DND-41 (cell line): Measurements from ENCODE around the gene RASA2.
A peak's percentile ranks its signal among the peaks of the same experiment; 100 is the strongest.

ENCODE experiments used
- ATAC-seq: fragments of 200-7000 bp; cut with Tn5 transposase; 3 replicates; pipeline ENCODE4 v1.9.1; 2021; ENCODE audit warnings: low read depth; ENCODE audit not compliant: insufficient read depth
- DNase-seq: peaks from one replicate; pipeline ENCODE4 v3.0.0-alpha.2; 2020
- H2AFZ ChIP-seq: 2 replicates; pipeline ENCODE4 v1.6.0; 2012; ENCODE audit warnings: low read depth, low read length
- H3K27ac ChIP-seq: 2 replicates; pipeline ENCODE4 v1.5.1; 2012; ENCODE audit warnings: low read length, inconsistent platforms
- H3K27me3 ChIP-seq: fragments of 200-600 bp; sonication (generic); 2 replicates; pipeline ENCODE4 v1.6.0; 2012; ENCODE audit warnings: low read length, mild to moderate bottlenecking, inconsistent platforms; ENCODE audit not compliant: insufficient read depth, poor library complexity
- H3K36me3 ChIP-seq: 2 replicates; pipeline ENCODE4 v1.5.1; 2012; ENCODE audit warnings: low read length, inconsistent platforms; ENCODE audit not compliant: insufficient read depth
- H3K4me1 ChIP-seq: 2 replicates; pipeline ENCODE4 v1.5.1; 2012; ENCODE audit warnings: mild to moderate bottlenecking, low read length; ENCODE audit not compliant: insufficient read depth
- H3K4me2 ChIP-seq: 2 replicates; pipeline ENCODE4 v1.6.0; 2012; ENCODE audit warnings: mild to moderate bottlenecking, moderate library complexity, low read length, inconsistent platforms; ENCODE audit not compliant: insufficient read depth
- H3K4me3 ChIP-seq, 2 experiments: fragments of 200-600 bp in 1 of 2; shearing (Covaris generic) in 1 of 2; 2 replicates each; pipeline ENCODE4 v1.5.1; 2012 to 2016; ENCODE audit warnings: inconsistent platforms in 2 of 2, low read length in 2 of 2, mild to moderate bottlenecking in 2 of 2, low read depth in 1 of 2, moderate library complexity in 1 of 2
- H3K79me2 ChIP-seq: 2 replicates; pipeline ENCODE4 v1.6.0; 2012; ENCODE audit warnings: low read length, inconsistent platforms; ENCODE audit not compliant: insufficient read depth
- H3K9ac ChIP-seq: 2 replicates; pipeline ENCODE4 v1.6.0; 2012; ENCODE audit warnings: low read depth, mild to moderate bottlenecking, inconsistent platforms, low read length, moderate library complexity
- H3K9me3 ChIP-seq: 2 replicates; pipeline ENCODE4 v1.5.1; 2012; ENCODE audit warnings: low read length, moderate library complexity, mild to moderate bottlenecking, inconsistent platforms; ENCODE audit not compliant: insufficient read depth, severe bottlenecking
- H4K20me1 ChIP-seq: 2 replicates; pipeline ENCODE4 v1.6.0; 2012; ENCODE audit warnings: low read length; ENCODE audit not compliant: insufficient read depth
- CTCF ChIP-seq: IDR thresholded peaks from 2 replicates; pipeline ENCODE4 v1.5.1; 2012; ENCODE audit warnings: borderline replicate concordance, low read length, moderate library complexity, mild to moderate bottlenecking; ENCODE audit not compliant: poor library complexity, severe bottlenecking; ENCODE audit errors: extremely low read depth
- EZH2 ChIP-seq: IDR thresholded peaks from 3 replicates; pipeline ENCODE4 v1.6.1; 2012; ENCODE audit warnings: borderline replicate concordance, low read depth, mild to moderate bottlenecking, moderate library complexity, low read length, inconsistent platforms; ENCODE audit not compliant: severe bottlenecking

Gene RASA2

GRCh38 chr3:141507392-141508066, 20.7 kb downstream of the RASA2 start:
- peaks cover 100% of the 10 kb centered on the region for H3K79me2 ChIP-seq
- TF ChIP-seq CTCF (no peak), EZH2 (no peak)
- no peak overlapping the region for H3K4me3 ChIP-seq
- DNase-seq (no peak), ATAC-seq (peak; percentile 31; the same call in 2 of the 3 replicates)
- no peak overlapping the region for H3K4me2 ChIP-seq
- peak overlapping the region; percentile 15; the same call in 1 of the 2 replicates for H3K27ac ChIP-seq
- H3K4me1 ChIP-seq = no peaks in the 10 kb centered on the region
- H3K9me3 ChIP-seq = no peaks in the 10 kb centered on the region
- peaks cover 41% of the 10 kb centered on the region for H3K36me3 ChIP-seq
- no peak overlapping the region for H3K9ac ChIP-seq
- H3K27me3 ChIP-seq = no peaks in the 10 kb centered on the region
- H2AFZ ChIP-seq = no peak overlapping the region
- peaks cover 59% of the 10 kb centered on the region for H4K20me1 ChIP-seq

GRCh38 chr3:141508067-141508436, 21.2 kb downstream of the RASA2 start:
- Histone ChIP-seq H2AFZ (no peak overlapping the region), H3K79me2 (peaks cover 99% of the 10 kb centered on the region)
- TF ChIP-seq EZH2 = no peak
- TF ChIP-seq CTCF = no peak

GRCh38 chr3:141511361-141511760, 24.5 kb downstream of the RASA2 start:
- Histone ChIP-seq H2AFZ (no peak overlapping the region), H3K9me3 (no peaks in the 10 kb centered on the region), H3K27me3 (no peaks in the 10 kb centered on the region), H3K4me3 (no peak overlapping the region), H4K20me1 (peaks cover 30% of the 10 kb centered on the region; the same call in 1 of the 2 replicates), H3K4me1 (no peaks in the 10 kb centered on the region), H3K79me2 (peaks cover 81% of the 10 kb centered on the region), H3K36me3 (peaks cover 52% of the 10 kb centered on the region), H3K4me2 (no peak overlapping the region), H3K27ac (no peak overlapping the region), H3K9ac (no peak overlapping the region)
- no peak for ATAC-seq
- DNase-seq = no peak
- TF ChIP-seq EZH2 (no peak), CTCF (no peak)

More at GRCh38 chr3:141508067-141508436, 21.2 kb downstream of the RASA2 start:
- Histone ChIP-seq H3K4me2 (no peak overlapping the region), H3K27me3 (no peaks in the 10 kb centered on the region), H3K9me3 (no peaks in the 10 kb centered on the region), H3K27ac (no peak overlapping the region), H4K20me1 (peaks cover 55% of the 10 kb centered on the region), H3K4me3 (no peak overlapping the region), H3K4me1 (no peaks in the 10 kb centered on the region), H3K36me3 (peaks cover 40% of the 10 kb centered on the region), H3K9ac (no peak overlapping the region)
- DNase-seq (no peak), ATAC-seq (no peak)
